ENCODE measurements around the gene NPHP4.
"Not testable (repeated sequence)": the region's sequence is repeated elsewhere in the genome, so short reads cannot be mapped to it uniquely, and the experiment has no call there.

NPHP4 gene

DNA sequence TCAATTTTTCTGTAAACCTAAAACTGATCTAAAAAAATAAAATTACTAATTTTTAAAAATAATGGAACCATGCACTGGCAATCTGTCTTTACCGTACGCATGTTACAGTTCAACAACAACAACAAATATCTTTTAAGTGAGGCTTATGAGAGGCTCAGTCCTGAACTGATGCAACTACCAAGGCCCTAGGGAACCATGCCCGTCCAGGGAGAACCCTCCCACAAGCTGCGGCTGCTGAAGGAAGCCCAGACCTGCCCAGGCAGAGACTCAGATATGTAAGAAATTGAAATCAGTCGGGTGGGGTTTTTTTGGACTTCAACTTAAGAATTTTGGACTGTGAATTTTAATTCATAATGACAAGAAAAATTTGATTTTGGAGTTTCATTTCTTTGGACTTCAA, 91.1 kb downstream of the NPHP4 start:
- DNase-seq (ENCODE audit: low read depth) = no peak

DNA sequence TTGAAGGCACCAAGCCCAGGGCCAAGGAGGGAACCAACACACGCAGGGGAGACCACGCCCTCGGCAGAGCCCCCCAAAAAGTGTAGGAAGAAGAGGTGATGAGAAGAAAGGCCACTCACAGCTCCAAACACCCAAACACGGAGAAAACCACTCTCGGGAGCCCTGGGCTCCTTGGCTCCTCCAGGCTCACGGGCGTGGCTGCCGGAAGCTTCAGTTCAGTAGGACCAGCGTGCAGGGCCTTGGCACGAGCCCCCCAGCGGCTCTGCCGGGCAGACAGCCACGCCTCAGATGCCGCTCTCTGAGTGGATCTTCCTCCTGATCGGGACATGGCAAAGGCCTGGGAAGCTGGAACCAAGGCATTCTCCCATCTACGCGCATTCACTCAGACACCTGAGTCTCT, 94.0 kb downstream of the NPHP4 start:
- H3K4me3 ChIP-seq (ENCODE audit: low read depth, low read length) = no peak overlapping the region
- DNase-seq (ENCODE audit: low read depth) = no peak
- TF ChIP-seq, protein P1, sequence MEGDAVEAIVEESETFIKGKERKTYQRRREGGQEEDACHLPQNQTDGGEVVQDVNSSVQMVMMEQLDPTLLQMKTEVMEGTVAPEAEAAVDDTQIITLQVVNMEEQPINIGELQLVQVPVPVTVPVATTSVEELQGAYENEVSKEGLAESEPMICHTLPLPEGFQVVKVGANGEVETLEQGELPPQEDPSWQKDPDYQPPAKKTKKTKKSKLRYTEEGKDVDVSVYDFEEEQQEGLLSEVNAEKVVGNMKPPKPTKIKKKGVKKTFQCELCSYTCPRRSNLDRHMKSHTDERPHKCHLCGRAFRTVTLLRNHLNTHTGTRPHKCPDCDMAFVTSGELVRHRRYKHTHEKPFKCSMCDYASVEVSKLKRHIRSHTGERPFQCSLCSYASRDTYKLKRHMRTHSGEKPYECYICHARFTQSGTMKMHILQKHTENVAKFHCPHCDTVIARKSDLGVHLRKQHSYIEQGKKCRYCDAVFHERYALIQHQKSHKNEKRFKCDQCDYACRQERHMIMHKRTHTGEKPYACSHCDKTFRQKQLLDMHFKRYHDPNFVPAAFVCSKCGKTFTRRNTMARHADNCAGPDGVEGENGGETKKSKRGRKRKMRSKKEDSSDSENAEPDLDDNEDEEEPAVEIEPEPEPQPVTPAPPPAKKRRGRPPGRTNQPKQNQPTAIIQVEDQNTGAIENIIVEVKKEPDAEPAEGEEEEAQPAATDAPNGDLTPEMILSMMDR (IDR thresholded peaks at IDR 0.05; ENCODE audit: control insufficient read depth, extremely low read depth, insufficient read depth) = no peak

More for the DNA sequence above, 91.1 kb downstream of the NPHP4 start:
- no peak overlapping the region for H3K4me3 ChIP-seq (ENCODE audit: low read depth, low read length)
- TF ChIP-seq, protein P1 (IDR thresholded peaks at IDR 0.05; ENCODE audit: control insufficient read depth, extremely low read depth, insufficient read depth) = no peak

DNA sequence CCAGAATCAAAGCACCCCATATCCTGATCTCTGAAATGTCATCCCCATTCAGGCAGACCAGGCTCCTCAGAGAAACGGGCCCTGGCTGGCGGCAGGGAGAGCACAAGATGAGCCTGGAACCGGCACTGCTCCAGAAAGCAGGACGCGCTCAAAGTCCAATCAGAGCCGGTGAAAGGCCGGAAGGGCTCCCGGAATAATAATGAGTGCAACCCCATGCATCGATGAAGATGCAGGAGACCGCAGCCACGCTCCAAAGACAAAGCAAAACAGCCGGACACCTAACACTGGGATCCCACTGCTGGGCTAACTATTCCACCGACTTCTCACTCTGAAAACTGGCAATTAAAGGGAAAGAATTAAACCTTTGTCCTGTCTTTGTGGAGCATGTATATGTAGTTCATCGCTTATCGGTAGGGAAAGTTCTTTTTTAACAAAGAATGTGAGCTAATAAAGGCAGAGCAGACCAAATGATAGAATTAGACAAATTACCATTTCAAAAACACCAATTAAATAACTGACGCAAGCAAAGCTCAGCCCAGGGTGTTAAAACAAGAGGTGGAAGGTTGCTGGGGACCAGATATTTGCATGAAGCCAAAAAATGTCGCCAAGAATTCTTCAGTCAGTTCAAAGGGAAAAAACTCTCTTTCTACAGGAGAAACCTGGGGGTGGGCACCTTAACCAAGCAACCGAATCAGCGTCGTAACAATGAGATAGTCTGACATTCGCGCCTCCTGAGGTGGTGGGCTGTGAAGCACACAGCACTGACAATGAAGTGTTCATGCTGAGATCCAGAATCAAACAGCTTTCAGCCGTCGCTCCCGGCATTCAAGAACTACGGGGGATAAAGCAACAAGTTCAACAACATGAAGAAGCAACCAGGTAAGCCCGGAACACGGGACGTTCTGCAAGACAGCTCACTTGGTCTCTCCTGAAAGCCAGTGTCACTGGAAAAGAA, 95.2 kb downstream of the NPHP4 start:
- DNase-seq (ENCODE audit: low read depth) = no peak
- no peak overlapping the region for H3K4me3 ChIP-seq (ENCODE audit: low read depth, low read length)
- TF ChIP-seq, protein P1 (IDR thresholded peaks at IDR 0.05; ENCODE audit: control insufficient read depth, extremely low read depth, insufficient read depth) = no peak

DNA sequence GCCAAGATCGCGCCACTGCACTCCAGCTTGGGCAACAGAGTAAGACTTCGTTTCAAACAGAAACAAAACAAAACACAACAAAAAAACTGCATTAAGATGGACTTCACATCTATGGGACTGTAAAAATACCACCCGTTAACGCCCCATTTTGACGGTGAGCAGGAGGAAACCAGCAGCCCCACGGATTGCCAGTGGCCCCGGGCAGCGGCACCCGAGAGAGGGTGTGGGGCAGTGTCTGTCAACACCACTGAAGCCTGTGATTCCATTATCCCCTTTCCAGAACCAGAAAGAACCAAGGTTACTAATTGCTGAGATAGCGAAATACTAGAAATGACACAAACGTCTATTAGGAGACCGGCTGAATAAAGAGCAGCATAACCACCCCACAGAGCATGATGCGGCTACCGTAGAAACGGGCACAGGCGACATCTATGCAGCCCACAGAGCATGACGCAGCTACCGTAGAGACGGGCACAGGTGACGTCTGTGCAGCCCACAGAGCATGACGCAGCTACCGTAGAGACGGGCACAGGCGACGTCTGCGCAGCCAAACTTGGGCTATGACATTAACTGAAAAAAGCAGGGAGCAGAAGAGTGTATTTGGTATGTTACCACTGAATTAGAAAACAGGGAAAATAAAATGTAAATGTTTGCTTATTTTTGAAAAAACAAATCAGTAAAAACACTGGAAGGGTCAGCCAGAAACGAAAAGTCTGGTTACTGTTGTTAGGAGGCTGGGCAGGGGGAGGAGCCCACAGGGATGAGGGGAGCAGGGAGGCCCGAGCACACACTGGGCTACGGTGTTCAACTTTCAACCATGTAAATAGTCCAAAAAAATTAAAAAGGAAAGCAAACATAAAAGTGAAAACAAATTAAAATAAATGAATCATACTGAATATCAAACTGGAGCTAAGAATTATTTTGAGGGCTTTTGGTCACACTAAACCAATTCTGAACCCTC, 96.5 kb downstream of the NPHP4 start:
- no peak for DNase-seq (ENCODE audit: low read depth)
- TF ChIP-seq, protein P1 (IDR thresholded peaks at IDR 0.05; ENCODE audit: control insufficient read depth, extremely low read depth, insufficient read depth) = no peak
- no peak overlapping the region for H3K4me3 ChIP-seq (ENCODE audit: low read depth, low read length)

DNA sequence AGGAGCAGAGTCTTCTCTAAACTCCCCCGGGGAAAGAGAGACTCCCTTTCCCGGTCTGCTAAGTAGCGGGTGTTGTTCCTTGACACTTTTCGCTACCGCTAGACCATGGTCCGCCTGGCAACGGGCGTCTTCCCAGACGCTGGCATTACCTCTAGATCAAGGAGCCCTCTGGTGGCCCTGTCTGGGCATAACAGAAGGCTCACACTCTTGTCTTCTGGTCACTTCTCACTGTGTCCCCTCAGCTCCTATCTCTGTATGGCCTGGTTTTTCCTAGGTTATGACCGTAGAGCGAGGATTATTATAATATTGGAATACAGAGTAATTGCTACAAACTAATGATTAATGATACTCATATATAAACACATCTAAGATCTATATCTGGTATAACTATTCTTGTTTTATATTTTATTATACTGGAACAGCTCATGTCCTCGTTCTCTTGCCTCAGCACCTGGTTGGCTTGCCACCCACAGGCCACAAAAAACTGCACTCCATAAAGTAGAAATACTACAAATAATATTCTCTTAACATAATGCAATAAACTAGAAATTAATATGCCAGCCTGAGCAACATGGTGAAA, 98.4 kb downstream of the NPHP4 start:
- TF ChIP-seq, protein P1 (IDR thresholded peaks at IDR 0.05; ENCODE audit: control insufficient read depth, extremely low read depth, insufficient read depth) = peak; percentile 16; the same call in 1 of the 2 replicates
- DNase-seq (ENCODE audit: low read depth); H3K4me3 ChIP-seq (ENCODE audit: low read depth, low read length): not testable (repeated sequence)

DNA sequence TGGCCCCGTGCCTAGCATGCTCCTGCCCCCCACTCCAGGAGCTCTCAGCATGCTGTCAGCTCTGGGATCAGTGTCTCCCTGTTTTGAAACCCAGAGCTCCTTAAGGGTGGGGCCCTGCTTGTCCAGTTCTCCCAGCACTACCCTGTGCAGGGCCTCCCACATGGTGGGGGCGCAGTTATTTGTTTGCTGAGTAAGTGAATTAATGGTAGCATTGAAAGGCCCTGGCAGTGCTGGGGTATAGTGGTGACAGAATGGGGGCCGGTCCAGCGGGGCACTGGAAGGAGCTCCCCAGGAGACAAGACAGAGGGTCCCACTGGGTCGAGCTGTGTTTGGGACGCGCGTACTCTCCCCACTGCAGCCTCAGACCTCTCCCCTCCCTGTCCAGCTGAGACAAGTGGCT, 99.9 kb downstream of the NPHP4 start:
- no peak for DNase-seq (ENCODE audit: low read depth)
- TF ChIP-seq, protein P1 (IDR thresholded peaks at IDR 0.05; ENCODE audit: control insufficient read depth, extremely low read depth, insufficient read depth) = no peak
- H3K4me3 ChIP-seq (ENCODE audit: low read depth, low read length) = no peak overlapping the region
